K562 (cell line): ENCODE measurements around the gene IGFALS. TPM values are rescaled to one million over a fixed set of nuclear protein-coding genes. Genes with fewer than 3 reads are reported as not detected.

Experiments
- ARNT ChIP-seq, 2 experiments: fragments of 450-650 bp; IDR thresholded peaks; 2 replicates each; pipeline ENCODE4 v1.6.1; 2016; ENCODE audit warnings: mild to moderate bottlenecking in 1 of 2
- CBFA2T2 ChIP-seq: fragments of 450-650 bp; conservative IDR thresholded peaks from 2 replicates; pipeline ENCODE4 v1.6.1; 2017; ENCODE audit warnings: mild to moderate bottlenecking
- ETS1 ChIP-seq: conservative IDR thresholded peaks from 2 replicates; pipeline ENCODE4 v1.6.1; 2011; ENCODE audit warnings: low read depth, mild to moderate bottlenecking, low read length; ENCODE audit not compliant: control insufficient read depth
- FOXO4 ChIP-seq: fragments of 450-650 bp; formaldehyde crosslinking; IDR thresholded peaks from 2 replicates; pipeline ENCODE4 v1.4.0; 2020; ENCODE audit warnings: mild to moderate bottlenecking, moderate library complexity
- KLF10 ChIP-seq: fragments of 250-450 bp; sonication (Bioruptor Pico); IDR thresholded peaks from 2 replicates; pipeline ENCODE4 v1.6.1; 2021; ENCODE audit warnings: matching md5 sums
- NCOR1 ChIP-seq: fragments of 450-650 bp; IDR thresholded peaks from 2 replicates; pipeline ENCODE4 v1.6.1; 2016; ENCODE audit warnings: mild to moderate bottlenecking, moderate library complexity
- SPI1 ChIP-seq: IDR thresholded peaks from 2 replicates; pipeline ENCODE4 v1.6.1; 2011; ENCODE audit warnings: low read depth, low read length, control low read depth, borderline replicate concordance
- STAG1 ChIP-seq: sonication (generic); formaldehyde crosslinking; IDR thresholded peaks from 2 replicates; pipeline ENCODE4 v1.5.0; 2020; ENCODE audit warnings: missing genetic modification reagents, borderline replicate concordance
- ZNF707 ChIP-seq: fragments of 250-450 bp; sonication (Bioruptor Pico); conservative IDR thresholded peaks from 2 replicates; pipeline ENCODE4 v1.8.0; 2022; ENCODE audit warnings: inconsistent platforms, mild to moderate bottlenecking, moderate library complexity
- ZNF77 ChIP-seq: fragments of 250-450 bp; sonication (Bioruptor Pico); IDR thresholded peaks from 2 replicates; pipeline ENCODE4 v1.5.0; 2020
- polyA plus RNA-seq, 8 experiments: library from polyadenylated mRNA; depleted of rRNA in 4 of 8; stranded (reverse) in 5 of 8; unstranded in 3 of 8; fragments of >200 nt; fragmentation: Nextera tagmentation in 2 of 8; fragmentation: Illumina TruSeq in 1 of 8; extraction: Ambion mirVana in 2 of 8; extraction: Trizol in 1 of 8; gene quantifications; 2 replicates each; pipeline versions ENCODE4 v1.2.1 to v1.2.3, GENCODE V29; 2011 to 2014; ENCODE audit warnings: inconsistent platforms in 1 of 8, missing spikeins in 1 of 8
- total RNA-seq, 7 experiments: library from RNA; depleted of rRNA in 6 of 7; stranded (reverse); fragments of >200 nt in 6 of 7; fragmentation: Illumina TruSeq in 2 of 7; extraction: Trizol in 2 of 7; gene quantifications; 2 replicates each; pipeline versions ENCODE4 v1.2.1 to v1.2.3, GENCODE V29; 2011 to 2021; ENCODE audit warnings: low replicate concordance in 1 of 7
- TF ChIP-seq, protein P1 (sequence below): fragments of 200-800 bp; sonication (Bioruptor generic); IDR thresholded peaks from 2 replicates; pipeline ENCODE4 v1.6.1; 2016; ENCODE audit warnings: missing genetic modification characterization, missing compliant biosample characterization
- TF ChIP-seq, protein P2 (sequence below): fragments of 450-650 bp; IDR thresholded peaks from 2 replicates; pipeline ENCODE4 v1.6.1; 2017; ENCODE audit warnings: antibody characterized with exemption, mild to moderate bottlenecking

The IGFALS gene
- total and polyA plus RNA-seq, 9 of the 15 experiments (the other 6 are each of a cell fraction or from before 2014, with no cell fraction given): not detected

GRCh38 chr16:1782408-1783264 lies 10.9 kb downstream of the IGFALS start, which contains the start of the genes NUBP2 and SPSB3 (continued):
- TF ChIP-seq, protein P1, sequence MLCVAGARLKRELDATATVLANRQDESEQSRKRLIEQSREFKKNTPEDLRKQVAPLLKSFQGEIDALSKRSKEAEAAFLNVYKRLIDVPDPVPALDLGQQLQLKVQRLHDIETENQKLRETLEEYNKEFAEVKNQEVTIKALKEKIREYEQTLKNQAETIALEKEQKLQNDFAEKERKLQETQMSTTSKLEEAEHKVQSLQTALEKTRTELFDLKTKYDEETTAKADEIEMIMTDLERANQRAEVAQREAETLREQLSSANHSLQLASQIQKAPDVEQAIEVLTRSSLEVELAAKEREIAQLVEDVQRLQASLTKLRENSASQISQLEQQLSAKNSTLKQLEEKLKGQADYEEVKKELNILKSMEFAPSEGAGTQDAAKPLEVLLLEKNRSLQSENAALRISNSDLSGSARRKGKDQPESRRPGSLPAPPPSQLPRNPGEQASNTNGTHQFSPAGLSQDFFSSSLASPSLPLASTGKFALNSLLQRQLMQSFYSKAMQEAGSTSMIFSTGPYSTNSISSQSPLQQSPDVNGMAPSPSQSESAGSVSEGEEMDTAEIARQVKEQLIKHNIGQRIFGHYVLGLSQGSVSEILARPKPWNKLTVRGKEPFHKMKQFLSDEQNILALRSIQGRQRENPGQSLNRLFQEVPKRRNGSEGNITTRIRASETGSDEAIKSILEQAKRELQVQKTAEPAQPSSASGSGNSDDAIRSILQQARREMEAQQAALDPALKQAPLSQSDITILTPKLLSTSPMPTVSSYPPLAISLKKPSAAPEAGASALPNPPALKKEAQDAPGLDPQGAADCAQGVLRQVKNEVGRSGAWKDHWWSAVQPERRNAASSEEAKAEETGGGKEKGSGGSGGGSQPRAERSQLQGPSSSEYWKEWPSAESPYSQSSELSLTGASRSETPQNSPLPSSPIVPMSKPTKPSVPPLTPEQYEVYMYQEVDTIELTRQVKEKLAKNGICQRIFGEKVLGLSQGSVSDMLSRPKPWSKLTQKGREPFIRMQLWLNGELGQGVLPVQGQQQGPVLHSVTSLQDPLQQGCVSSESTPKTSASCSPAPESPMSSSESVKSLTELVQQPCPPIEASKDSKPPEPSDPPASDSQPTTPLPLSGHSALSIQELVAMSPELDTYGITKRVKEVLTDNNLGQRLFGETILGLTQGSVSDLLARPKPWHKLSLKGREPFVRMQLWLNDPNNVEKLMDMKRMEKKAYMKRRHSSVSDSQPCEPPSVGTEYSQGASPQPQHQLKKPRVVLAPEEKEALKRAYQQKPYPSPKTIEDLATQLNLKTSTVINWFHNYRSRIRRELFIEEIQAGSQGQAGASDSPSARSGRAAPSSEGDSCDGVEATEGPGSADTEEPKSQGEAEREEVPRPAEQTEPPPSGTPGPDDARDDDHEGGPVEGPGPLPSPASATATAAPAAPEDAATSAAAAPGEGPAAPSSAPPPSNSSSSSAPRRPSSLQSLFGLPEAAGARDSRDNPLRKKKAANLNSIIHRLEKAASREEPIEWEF: no peak
- TF ChIP-seq ZNF77 (CRISPR knock-in tag): no peak
- TF ChIP-seq NCOR1: no peak
- no peak for TF ChIP-seq ZNF707 (CRISPR knock-in tag)
- TF ChIP-seq ARNT (IDR thresholded peaks at IDR 0.05): no peak
- TF ChIP-seq KLF10 (CRISPR knock-in tag): no peak
- TF ChIP-seq, protein P2, sequence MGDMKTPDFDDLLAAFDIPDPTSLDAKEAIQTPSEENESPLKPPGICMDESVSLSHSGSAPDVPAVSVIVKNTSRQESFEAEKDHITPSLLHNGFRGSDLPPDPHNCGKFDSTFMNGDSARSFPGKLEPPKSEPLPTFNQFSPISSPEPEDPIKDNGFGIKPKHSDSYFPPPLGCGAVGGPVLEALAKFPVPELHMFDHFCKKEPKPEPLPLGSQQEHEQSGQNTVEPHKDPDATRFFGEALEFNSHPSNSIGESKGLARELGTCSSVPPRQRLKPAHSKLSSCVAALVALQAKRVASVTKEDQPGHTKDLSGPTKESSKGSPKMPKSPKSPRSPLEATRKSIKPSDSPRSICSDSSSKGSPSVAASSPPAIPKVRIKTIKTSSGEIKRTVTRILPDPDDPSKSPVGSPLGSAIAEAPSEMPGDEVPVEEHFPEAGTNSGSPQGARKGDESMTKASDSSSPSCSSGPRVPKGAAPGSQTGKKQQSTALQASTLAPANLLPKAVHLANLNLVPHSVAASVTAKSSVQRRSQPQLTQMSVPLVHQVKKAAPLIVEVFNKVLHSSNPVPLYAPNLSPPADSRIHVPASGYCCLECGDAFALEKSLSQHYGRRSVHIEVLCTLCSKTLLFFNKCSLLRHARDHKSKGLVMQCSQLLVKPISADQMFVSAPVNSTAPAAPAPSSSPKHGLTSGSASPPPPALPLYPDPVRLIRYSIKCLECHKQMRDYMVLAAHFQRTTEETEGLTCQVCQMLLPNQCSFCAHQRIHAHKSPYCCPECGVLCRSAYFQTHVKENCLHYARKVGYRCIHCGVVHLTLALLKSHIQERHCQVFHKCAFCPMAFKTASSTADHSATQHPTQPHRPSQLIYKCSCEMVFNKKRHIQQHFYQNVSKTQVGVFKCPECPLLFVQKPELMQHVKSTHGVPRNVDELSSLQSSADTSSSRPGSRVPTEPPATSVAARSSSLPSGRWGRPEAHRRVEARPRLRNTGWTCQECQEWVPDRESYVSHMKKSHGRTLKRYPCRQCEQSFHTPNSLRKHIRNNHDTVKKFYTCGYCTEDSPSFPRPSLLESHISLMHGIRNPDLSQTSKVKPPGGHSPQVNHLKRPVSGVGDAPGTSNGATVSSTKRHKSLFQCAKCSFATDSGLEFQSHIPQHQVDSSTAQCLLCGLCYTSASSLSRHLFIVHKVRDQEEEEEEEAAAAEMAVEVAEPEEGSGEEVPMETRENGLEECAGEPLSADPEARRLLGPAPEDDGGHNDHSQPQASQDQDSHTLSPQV: no peak
- no peak for TF ChIP-seq STAG1 (CRISPR knock-in tag)
- no peak for TF ChIP-seq SPI1
- no peak for TF ChIP-seq FOXO4
- no peak for TF ChIP-seq CBFA2T2
- peak; percentile 77 for TF ChIP-seq ETS1
